GM12865 (cell line): Measurements from ENCODE around the gene SMPD3.

Experiments
- DNase-seq: peaks from one replicate; pipeline ENCODE4 v3.0.0; 2010; ENCODE audit warnings: low read depth
- H3K4me3 ChIP-seq: 2 replicates; pipeline ENCODE4 v1.5.1; 2011; ENCODE audit warnings: mild to moderate bottlenecking, low read depth, low read length, control low read depth
- TF ChIP-seq, protein P1 (sequence below): IDR thresholded peaks from 2 replicates; pipeline ENCODE4 v1.5.1; 2011; ENCODE audit warnings: low read length, control low read depth, low read depth, inconsistent platforms; ENCODE audit not compliant: insufficient read depth; ENCODE audit errors: missing control alignments

SMPD3 gene

DNA sequence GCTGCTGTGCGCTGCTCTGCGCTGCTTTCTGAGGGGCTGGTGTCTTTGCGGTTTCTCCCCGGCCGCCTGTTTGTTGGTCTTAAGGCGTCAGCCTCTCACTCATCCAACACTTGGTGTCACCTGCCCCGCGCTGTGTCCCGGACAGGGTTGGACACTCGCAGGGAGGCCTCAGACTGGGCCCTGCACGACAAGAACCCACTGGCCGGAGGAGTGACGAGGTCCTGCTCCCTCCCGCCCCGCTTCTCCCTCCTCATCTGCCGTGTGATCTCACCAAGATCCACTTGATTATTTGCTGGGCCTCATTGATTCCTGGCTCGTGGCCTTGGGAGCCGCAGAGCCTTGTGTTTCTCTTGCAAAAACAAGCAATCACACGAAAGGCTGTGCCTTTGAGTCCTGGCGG lies 80.9 kb downstream of the SMPD3 start:
- TF ChIP-seq, protein P1, sequence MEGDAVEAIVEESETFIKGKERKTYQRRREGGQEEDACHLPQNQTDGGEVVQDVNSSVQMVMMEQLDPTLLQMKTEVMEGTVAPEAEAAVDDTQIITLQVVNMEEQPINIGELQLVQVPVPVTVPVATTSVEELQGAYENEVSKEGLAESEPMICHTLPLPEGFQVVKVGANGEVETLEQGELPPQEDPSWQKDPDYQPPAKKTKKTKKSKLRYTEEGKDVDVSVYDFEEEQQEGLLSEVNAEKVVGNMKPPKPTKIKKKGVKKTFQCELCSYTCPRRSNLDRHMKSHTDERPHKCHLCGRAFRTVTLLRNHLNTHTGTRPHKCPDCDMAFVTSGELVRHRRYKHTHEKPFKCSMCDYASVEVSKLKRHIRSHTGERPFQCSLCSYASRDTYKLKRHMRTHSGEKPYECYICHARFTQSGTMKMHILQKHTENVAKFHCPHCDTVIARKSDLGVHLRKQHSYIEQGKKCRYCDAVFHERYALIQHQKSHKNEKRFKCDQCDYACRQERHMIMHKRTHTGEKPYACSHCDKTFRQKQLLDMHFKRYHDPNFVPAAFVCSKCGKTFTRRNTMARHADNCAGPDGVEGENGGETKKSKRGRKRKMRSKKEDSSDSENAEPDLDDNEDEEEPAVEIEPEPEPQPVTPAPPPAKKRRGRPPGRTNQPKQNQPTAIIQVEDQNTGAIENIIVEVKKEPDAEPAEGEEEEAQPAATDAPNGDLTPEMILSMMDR, result no peak
- no peak overlapping the region for H3K4me3 ChIP-seq
- no peak for DNase-seq

DNA sequence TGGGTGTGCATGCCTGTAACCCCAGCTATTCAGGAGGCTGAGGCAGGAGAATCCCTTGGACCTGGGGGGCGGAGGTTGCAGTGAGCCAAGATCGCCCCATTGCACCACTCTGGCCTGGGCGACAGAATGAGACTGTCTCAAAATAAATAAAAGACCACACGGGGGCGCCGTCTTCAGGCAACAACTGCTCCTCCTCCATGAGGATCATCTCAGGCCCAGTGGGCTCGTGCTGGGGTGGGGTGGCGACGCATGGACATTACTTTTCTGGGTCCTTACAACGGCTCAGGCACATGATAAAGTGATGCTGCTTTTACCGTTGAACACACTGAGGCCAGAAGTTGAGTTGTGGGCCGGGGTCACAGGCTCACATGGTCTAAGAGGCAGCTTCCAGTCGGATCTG lies 81.3 kb downstream of the SMPD3 start:
- TF ChIP-seq, protein P1, result peak; percentile 53
- peak; percentile 69 for DNase-seq
- H3K4me3 ChIP-seq, result no peak overlapping the region

GRCh38 chr16:68366062-68366461 lies 82.2 kb downstream of the SMPD3 start:
- no peak for DNase-seq
- no peak overlapping the region for H3K4me3 ChIP-seq
- TF ChIP-seq, protein P1, result no peak

- DNase-seq, result no peak
- no peak overlapping the region for H3K4me3 ChIP-seq
- TF ChIP-seq, protein P1, result no peak
Observed at GRCh38 chr16:68365167-68365817, 83.0 kb downstream of the SMPD3 start.

- no peak overlapping the region for H3K4me3 ChIP-seq
- TF ChIP-seq, protein P1, result peak; percentile 16
Observed at GRCh38 chr16:68364561-68364998, 83.7 kb downstream of the SMPD3 start.

DNA sequence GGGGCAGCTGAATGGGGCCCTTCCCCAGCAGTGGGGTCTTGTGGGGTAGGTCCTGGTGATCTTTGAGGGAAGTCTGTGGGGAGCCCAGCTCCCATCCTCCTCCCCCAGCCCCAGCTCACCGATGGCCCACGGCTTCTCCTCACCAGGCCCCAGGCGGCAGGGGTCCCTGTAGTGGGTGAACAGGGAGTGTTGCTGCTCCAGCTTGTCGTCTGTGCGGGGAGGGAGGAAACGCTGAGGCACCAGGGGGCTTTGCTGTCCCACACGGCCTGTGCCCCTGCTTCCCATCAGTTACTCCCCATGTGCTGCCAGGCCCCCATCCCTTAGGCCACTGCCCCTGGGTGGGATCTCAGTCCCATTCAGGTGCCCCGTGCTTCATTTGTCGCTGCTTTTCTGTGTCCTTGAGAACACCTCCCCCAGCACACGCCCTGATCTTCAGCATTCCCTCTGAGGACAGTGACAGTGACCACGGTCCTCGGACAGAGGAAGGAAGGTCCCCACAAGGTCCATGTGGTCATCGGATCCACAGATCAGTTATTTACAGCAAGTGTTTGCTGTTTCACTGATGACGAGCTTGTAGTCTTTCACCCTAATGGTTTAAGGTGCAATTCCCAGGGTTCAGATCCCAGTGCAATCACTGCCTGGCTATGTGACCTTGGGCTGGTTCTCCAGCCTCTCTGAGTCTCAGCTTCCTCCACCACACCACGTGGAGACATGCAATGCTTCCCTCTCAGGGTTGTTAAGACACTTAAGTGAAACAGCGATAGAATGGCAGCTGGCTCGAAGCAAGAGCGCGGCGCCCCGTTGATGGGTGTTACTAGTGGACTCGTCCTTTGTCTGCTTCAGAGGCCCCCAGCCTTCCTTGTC lies 84.4 kb downstream of the SMPD3 start:
- TF ChIP-seq, protein P1, result no peak
- H3K4me3 ChIP-seq, result no peak overlapping the region
- no peak for DNase-seq

More at GRCh38 chr16:68364561-68364998, 83.7 kb downstream of the SMPD3 start:
- no peak for DNase-seq
